PFSK-1 (cell line): ENCODE results near the gene KCNN2.

ENCODE experiments used
- FOXP2 ChIP-seq: optimal IDR thresholded peaks from 2 replicates; pipeline ENCODE3; 2011; ENCODE audit warnings: borderline replicate concordance, control low read depth, inconsistent platforms; ENCODE audit not compliant: insufficient read depth; ENCODE audit errors: extremely low read length, extremely low read depth
- POLR2AphosphoS5 ChIP-seq: IDR thresholded peaks from 2 replicates; pipeline ENCODE4 v1.6.1; 2012; ENCODE audit warnings: low read depth, mild to moderate bottlenecking, control low read depth, low read length, moderate library complexity
- TAF1 ChIP-seq: IDR thresholded peaks from 2 replicates; pipeline ENCODE4 v1.6.1; 2012; ENCODE audit warnings: low read length, control low read depth, borderline replicate concordance; ENCODE audit not compliant: insufficient read depth

DNA sequence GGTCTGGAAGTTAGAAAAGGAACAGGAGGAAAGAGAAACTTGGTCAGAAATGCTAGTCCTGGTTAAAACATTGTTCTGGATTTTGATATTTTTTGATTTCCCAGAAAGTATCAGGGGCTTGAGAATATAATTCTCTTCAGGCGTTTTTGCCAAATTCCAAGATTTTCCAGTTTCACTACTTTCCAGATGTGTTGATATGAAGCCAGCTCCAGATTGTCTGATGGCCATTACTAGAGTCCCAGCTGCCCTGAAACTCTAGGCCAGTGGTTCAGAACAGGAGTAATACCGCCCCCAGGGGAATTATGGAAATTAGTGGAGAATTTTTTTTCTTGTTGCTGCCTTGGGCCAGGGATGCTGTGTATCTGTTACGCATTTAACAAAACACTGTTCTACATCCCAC, 88.6 kb downstream of the KCNN2 start:
- TF ChIP-seq FOXP2 (no peak), TAF1 (no peak), POLR2AphosphoS5 (no peak)
